Caco-2 (cell line): Measurements from ENCODE around the gene RALGPS1. TPM values are rescaled to one million over a fixed set of nuclear protein-coding genes. Genes with fewer than 3 reads are reported as not detected.

Source experiments
- BruUV-seq: library from RNA; stranded (reverse); fragments of 400-500 nt; replicated peaks from 2 replicates; lab custom pipeline; 2021; lab: Mats Ljungman, UMichigan
- CTCF ChIA-PET: fragments of 300-600 bp; sonication (Branson Sonifier 250); formaldehyde crosslinking; loops from one replicate; lab custom pipeline; 2022; ENCODE audit warnings: antibody characterized with exemption; lab: Charles Lee
- POLR2A ChIA-PET: fragments of 300-600 bp; sonication (Branson Sonifier 250); formaldehyde crosslinking; loops from one replicate; lab custom pipeline; 2022; ENCODE audit warnings: antibody characterized with exemption; lab: Charles Lee
- DNase-seq, 2 experiments: peaks; one replicate each; pipeline versions ENCODE4 v3.0.0 to v3.0.0-alpha.2; 2020 to 2022
- H3K27me3 ChIP-seq: replicated peaks from 2 replicates; pipeline ENCODE4 v1.6.0; 2011; ENCODE audit warnings: low read length; ENCODE audit not compliant: control insufficient read depth, insufficient read depth
- H3K36me3 ChIP-seq: 2 replicates; pipeline ENCODE4 v1.5.1; 2011; ENCODE audit warnings: low read length; ENCODE audit not compliant: control insufficient read depth, insufficient read depth
- H3K4me1 ChIP-seq: fragments of 250-450 bp; sonication (Bioruptor Pico); 2 replicates; pipeline ENCODE4 v1.5.1; 2020; ENCODE audit warnings: mild to moderate bottlenecking
- H3K4me3 ChIP-seq: 2 replicates; pipeline ENCODE4 v1.5.1; 2011; ENCODE audit warnings: low read depth, mild to moderate bottlenecking, control low read depth, low read length
- H3K9me3 ChIP-seq: fragments of 250-450 bp; sonication (Bioruptor Pico); 2 replicates; pipeline ENCODE4 v1.5.1; 2020; ENCODE audit warnings: mild to moderate bottlenecking, moderate library complexity
- H3K27ac Mint-ChIP-seq: one replicate; pipeline ENCODE4 v1.8.0; 2022; ENCODE audit warnings: mixed read lengths; ENCODE audit not compliant: unreplicated experiment
- H3K27me3 Mint-ChIP-seq: one replicate; pipeline ENCODE4 v1.8.0; 2022; ENCODE audit warnings: mixed read lengths; ENCODE audit not compliant: insufficient read depth, unreplicated experiment
- H3K36me3 Mint-ChIP-seq: one replicate; pipeline ENCODE4 v1.8.0; 2022; ENCODE audit warnings: mild to moderate bottlenecking, mixed read lengths; ENCODE audit not compliant: insufficient read depth, unreplicated experiment
- H3K4me1 Mint-ChIP-seq: one replicate; pipeline ENCODE4 v1.8.0; 2022; ENCODE audit warnings: low read depth, mixed read lengths; ENCODE audit not compliant: unreplicated experiment
- H3K4me3 Mint-ChIP-seq: one replicate; pipeline ENCODE4 v1.8.0; 2022; ENCODE audit warnings: mild to moderate bottlenecking, moderate library complexity, mixed read lengths; ENCODE audit not compliant: unreplicated experiment
- H3K9me3 Mint-ChIP-seq: one replicate; pipeline ENCODE4 v1.8.0; 2022; ENCODE audit warnings: mixed read lengths; ENCODE audit not compliant: unreplicated experiment
- intact Hi-C: fragments of 100-400 bp; cut with micrococcal nuclease; formaldehyde crosslinking; loops from one replicate; pipeline ENCODE4 v1.10.0; 2022; ENCODE audit not compliant: unreplicated experiment
- total RNA-seq: library from RNA; stranded (reverse); gene quantifications from 2 replicates; pipeline ENCODE4 v1.2.3, GENCODE V29; 2022
- TF ChIP-seq, protein P1 (sequence below), 2 experiments: fragments of 200-600 bp in 1 of 2; IDR thresholded peaks; 1 replicate in 1 of 2; 2 replicates in 1 of 2; pipeline versions ENCODE4 v1.5.1 to v1.8.0; 2011 to 2022; ENCODE audit warnings: antibody characterized with exemption in 1 of 2, control low read depth in 1 of 2, inconsistent platforms in 1 of 2, low read depth in 1 of 2, low read length in 1 of 2, mild to moderate bottlenecking in 1 of 2, moderate library complexity in 1 of 2; ENCODE audit not compliant: insufficient read depth in 1 of 2, severe bottlenecking in 1 of 2, unreplicated experiment in 1 of 2

Gene RALGPS1
- total RNA-seq, 1 experiment from 2014 or later, result 41.5 TPM

DNA sequence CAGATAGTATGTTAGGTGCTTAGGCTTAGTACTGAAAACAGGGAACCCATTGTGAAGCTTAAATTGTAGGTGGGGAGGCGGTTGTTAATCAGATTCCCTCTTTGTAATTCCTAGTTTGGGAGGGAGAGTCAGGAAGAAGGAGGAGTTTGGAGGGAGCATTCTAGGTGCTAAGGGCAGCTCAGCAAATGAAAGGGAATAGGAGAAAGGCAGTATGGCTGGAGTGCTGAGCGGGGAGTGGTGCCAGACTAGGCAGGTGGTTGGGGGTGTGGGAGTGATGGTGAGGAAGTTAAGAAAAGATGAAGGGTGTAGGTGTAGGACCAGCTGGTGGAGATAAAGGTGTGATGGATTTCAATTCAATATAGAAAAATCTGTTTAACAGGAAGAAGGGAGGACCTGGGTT is 338.9 kb downstream of the RALGPS1 start:
- intact Hi-C loops, result no loop called here
- BruUV-seq, result no TSS peak
- no peaks in the 10 kb centered on the region for H3K27me3 Mint-ChIP-seq
- DNase-seq, result no peak
- Histone ChIP-seq H3K4me3 (no peak overlapping the region), H3K9me3 (no peaks in the 10 kb centered on the region), H3K27me3 (no peaks in the 10 kb centered on the region), H3K36me3 (no peaks in the 10 kb centered on the region), H3K4me1 (no peaks in the 10 kb centered on the region)
- no peak overlapping the region for H3K4me3 Mint-ChIP-seq
- POLR2A ChIA-PET, result no interaction called here
- H3K27ac Mint-ChIP-seq, result no peak overlapping the region
- no peaks in the 10 kb centered on the region for H3K36me3 Mint-ChIP-seq
- CTCF ChIA-PET, result interaction anchor here (0.5 kb wide), 1 partner anchor 167 kb away, joined by 3 read pairs; no protein-coding TSS in a partner anchor
- H3K9me3 Mint-ChIP-seq, result no peaks in the 10 kb centered on the region
- no peaks in the 10 kb centered on the region for H3K4me1 Mint-ChIP-seq
- TF ChIP-seq, protein P1, sequence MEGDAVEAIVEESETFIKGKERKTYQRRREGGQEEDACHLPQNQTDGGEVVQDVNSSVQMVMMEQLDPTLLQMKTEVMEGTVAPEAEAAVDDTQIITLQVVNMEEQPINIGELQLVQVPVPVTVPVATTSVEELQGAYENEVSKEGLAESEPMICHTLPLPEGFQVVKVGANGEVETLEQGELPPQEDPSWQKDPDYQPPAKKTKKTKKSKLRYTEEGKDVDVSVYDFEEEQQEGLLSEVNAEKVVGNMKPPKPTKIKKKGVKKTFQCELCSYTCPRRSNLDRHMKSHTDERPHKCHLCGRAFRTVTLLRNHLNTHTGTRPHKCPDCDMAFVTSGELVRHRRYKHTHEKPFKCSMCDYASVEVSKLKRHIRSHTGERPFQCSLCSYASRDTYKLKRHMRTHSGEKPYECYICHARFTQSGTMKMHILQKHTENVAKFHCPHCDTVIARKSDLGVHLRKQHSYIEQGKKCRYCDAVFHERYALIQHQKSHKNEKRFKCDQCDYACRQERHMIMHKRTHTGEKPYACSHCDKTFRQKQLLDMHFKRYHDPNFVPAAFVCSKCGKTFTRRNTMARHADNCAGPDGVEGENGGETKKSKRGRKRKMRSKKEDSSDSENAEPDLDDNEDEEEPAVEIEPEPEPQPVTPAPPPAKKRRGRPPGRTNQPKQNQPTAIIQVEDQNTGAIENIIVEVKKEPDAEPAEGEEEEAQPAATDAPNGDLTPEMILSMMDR (IDR thresholded peaks at IDR 0.05; ENCODE audit: insufficient read depth in 1 of 2, low read depth in 1 of 2, low read length in 1 of 2, severe bottlenecking in 1 of 2, unreplicated experiment in 1 of 2), result no peak

DNA sequence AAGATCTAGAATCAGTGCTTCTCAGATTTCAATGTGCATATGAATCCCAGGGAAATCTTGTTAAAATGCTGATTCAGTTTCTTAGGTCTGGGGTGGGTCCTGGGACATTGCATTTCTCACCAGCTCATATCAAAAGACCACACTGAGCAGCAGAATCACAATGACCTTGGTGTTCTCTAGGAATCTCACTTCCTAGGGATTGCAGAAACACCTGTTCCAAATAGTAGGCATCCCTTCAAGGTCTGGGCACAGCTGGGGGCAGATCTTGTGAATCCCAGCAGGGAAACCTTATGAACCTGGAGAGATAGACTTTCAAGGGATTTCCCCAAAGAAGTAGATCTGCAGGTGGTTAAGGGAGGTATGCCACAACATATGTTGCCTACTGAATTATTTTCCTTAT is 341.1 kb downstream of the RALGPS1 start:
- H3K4me1 Mint-ChIP-seq, result no peaks in the 10 kb centered on the region
- H3K36me3 ChIP-seq, result no peaks in the 10 kb centered on the region
- H3K9me3 Mint-ChIP-seq, result no peaks in the 10 kb centered on the region
- DNase-seq, result no peak
- H3K4me3 Mint-ChIP-seq, result no peak overlapping the region
- no peaks in the 10 kb centered on the region for H3K27me3 ChIP-seq
- no peaks in the 10 kb centered on the region for H3K4me1 ChIP-seq
- no peak overlapping the region for H3K4me3 ChIP-seq
- H3K9me3 ChIP-seq, result no peaks in the 10 kb centered on the region
- TF ChIP-seq, protein P1 (IDR thresholded peaks at IDR 0.05; ENCODE audit: insufficient read depth in 1 of 2, low read depth in 1 of 2, low read length in 1 of 2, severe bottlenecking in 1 of 2, unreplicated experiment in 1 of 2), result no peak
- no peaks in the 10 kb centered on the region for H3K36me3 Mint-ChIP-seq
- ChIA-PET CTCF (interaction anchor here (0.5 kb wide), 1 partner anchor 31 kb away, joined by 3 read pairs; no protein-coding TSS in a partner anchor), POLR2A (no interaction called here)
- intact Hi-C loops, result no loop called here
- no peak overlapping the region for H3K27ac Mint-ChIP-seq
- no peaks in the 10 kb centered on the region for H3K27me3 Mint-ChIP-seq
- no TSS peak for BruUV-seq

DNA sequence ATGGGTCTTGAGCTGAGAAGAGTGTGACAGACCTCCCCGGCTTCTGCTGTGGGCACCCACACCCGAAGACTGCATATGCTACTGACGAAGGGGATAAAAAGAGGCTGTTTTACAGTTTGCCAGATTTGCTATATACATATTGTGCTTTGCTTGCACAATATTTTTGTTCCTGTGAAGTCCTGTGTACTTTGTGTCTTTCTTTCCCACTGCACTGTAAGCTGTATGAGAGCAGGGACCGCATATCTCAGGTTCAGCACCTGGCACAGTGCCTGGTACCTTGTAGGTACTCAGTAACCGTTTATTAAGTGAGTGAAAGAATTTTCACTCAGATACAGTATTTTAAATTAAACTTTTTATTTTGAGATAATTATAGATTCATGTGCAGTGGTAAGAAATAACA is 341.7 kb downstream of the RALGPS1 start:
- Histone ChIP-seq H3K4me1 (no peaks in the 10 kb centered on the region), H3K27me3 (no peaks in the 10 kb centered on the region), H3K36me3 (no peaks in the 10 kb centered on the region), H3K9me3 (no peaks in the 10 kb centered on the region), H3K4me3 (no peak overlapping the region)
- intact Hi-C loops, result no loop called here
- TF ChIP-seq, protein P1 (IDR thresholded peaks at IDR 0.05; ENCODE audit: insufficient read depth in 1 of 2, low read depth in 1 of 2, low read length in 1 of 2, severe bottlenecking in 1 of 2, unreplicated experiment in 1 of 2), result no peak
- no TSS peak for BruUV-seq
- no peaks in the 10 kb centered on the region for H3K27me3 Mint-ChIP-seq
- H3K9me3 Mint-ChIP-seq, result no peaks in the 10 kb centered on the region
- H3K27ac Mint-ChIP-seq, result no peak overlapping the region
- ChIA-PET POLR2A (no interaction called here), CTCF (no interaction called here)
- no peak for DNase-seq
- no peaks in the 10 kb centered on the region for H3K36me3 Mint-ChIP-seq
- no peak overlapping the region for H3K4me3 Mint-ChIP-seq
- no peaks in the 10 kb centered on the region for H3K4me1 Mint-ChIP-seq
